SK-N-SH treated with all-trans-retinoic acid at 6 μM for 48 hours (cell line): Measurements from ENCODE around the gene SAMD13.

Experiments used
- ARNTL ChIP-seq: fragments of 450-650 bp; formaldehyde crosslinking; IDR thresholded peaks from 2 replicates; pipeline ENCODE4 v1.5.0; 2020; ENCODE audit warnings: low read depth, mild to moderate bottlenecking, moderate library complexity, borderline replicate concordance
- ISL1 ChIP-seq: fragments of 250-450 bp; sonication (Bioruptor Pico); IDR thresholded peaks from 2 replicates; pipeline ENCODE4 v2.1.2; 2022; ENCODE audit warnings: mild to moderate bottlenecking, moderate library complexity
- OSR1 ChIP-seq: fragments of 250-450 bp; sonication (Bioruptor Pico); IDR thresholded peaks from 2 replicates; pipeline ENCODE4 v1.8.0; 2022; ENCODE audit warnings: moderate library complexity, mild to moderate bottlenecking, inconsistent platforms
- PATZ1 ChIP-seq: fragments of 250-450 bp; sonication (Bioruptor Pico); IDR thresholded peaks from 2 replicates; pipeline ENCODE4 v1.8.0; 2020; ENCODE audit warnings: mild to moderate bottlenecking, moderate library complexity, borderline replicate concordance
- PPARA ChIP-seq: fragments of 250-450 bp; sonication (Bioruptor Pico); IDR thresholded peaks from 2 replicates; pipeline ENCODE4 v1.5.0; 2020; ENCODE audit warnings: mild to moderate bottlenecking, borderline replicate concordance
- RARB ChIP-seq: fragments of 250-450 bp; sonication (Bioruptor Pico); IDR thresholded peaks from 2 replicates; pipeline ENCODE4 v1.8.0; 2021; ENCODE audit warnings: mild to moderate bottlenecking, moderate library complexity
- ZNF565 ChIP-seq: fragments of 450-650 bp; formaldehyde crosslinking; conservative IDR thresholded peaks from 2 replicates; pipeline ENCODE4 v1.5.0; 2020; ENCODE audit warnings: low read depth, mild to moderate bottlenecking, moderate library complexity

GRCh38 chr1:84350550-84350949 lies 49.0 kb downstream of the SAMD13 start:
- no peak for TF ChIP-seq PATZ1 (CRISPR knock-in tag)
- no peak for TF ChIP-seq PPARA (CRISPR knock-in tag)
- TF ChIP-seq ARNTL: no peak
- no peak for TF ChIP-seq RARB
- no peak for TF ChIP-seq OSR1
- no peak for TF ChIP-seq ISL1 (CRISPR knock-in tag)
- no peak for TF ChIP-seq ZNF565 (CRISPR knock-in tag)
